OCI-LY7 (cell line): ENCODE measurements around the gene ZNF367.

Experiments
- CTCF ChIP-seq: fragments of 200-600 bp; sonication (generic); conservative IDR thresholded peaks from 2 replicates; pipeline ENCODE4 v1.5.1; 2014; ENCODE audit warnings: mild to moderate bottlenecking, antibody characterized with exemption, low read length, moderate library complexity, mixed read lengths
- EZH2phosphoT487 ChIP-seq: fragments of 200-600 bp; sonication (generic); IDR thresholded peaks from 2 replicates; pipeline ENCODE4 v1.6.1; 2018; ENCODE audit warnings: low read depth, borderline replicate concordance, mild to moderate bottlenecking, mixed run types, antibody characterized with exemption, low read length, moderate library complexity, mixed read lengths

- no peak for TF ChIP-seq CTCF
- TF ChIP-seq EZH2phosphoT487 = no peak
Measured at GRCh38 chr9:96440671-96441199, 22.6 kb upstream of the ZNF367 start.
